ENCODE data around the gene PDCD5. TPM values are rescaled to one million over a fixed set of nuclear protein-coding genes. Genes with fewer than 3 reads are reported as not detected.

The PDCD5 gene
- polyA plus RNA-seq, 2 donors = 95.3 to 197 TPM

GRCh38 chr19:32624410-32624809, 43.4 kb downstream of the PDCD5 start:
- H3K36me3 ChIP-seq (ENCODE audit: control insufficient read depth in 2 of 2, insufficient read depth in 2 of 2, low read length in 1 of 2) = peaks cover 19 to 40% of the 10 kb centered on the region in 2 donors
- H3K9me3 ChIP-seq (ENCODE audit: control insufficient read depth in 2 of 2, insufficient read depth in 1 of 2, low read depth in 1 of 2, low read length in 1 of 2) = no peaks in the 10 kb centered on the region
- no peaks in the 10 kb centered on the region for H3K27me3 ChIP-seq (ENCODE audit: control insufficient read depth in 1 of 2, insufficient read depth in 2 of 2, low read length in 2 of 2)
- no peak overlapping the region for H3K27ac ChIP-seq (ENCODE audit: low read depth in 2 of 2, low read length in 1 of 2)
- no peak overlapping the region for H3K4me3 ChIP-seq (ENCODE audit: low read depth in 1 of 2, low read length in 2 of 2)
- WGBS, 2 donors = 89 to 94% methylated on average over 6 of the region's 6 CpGs
- no peaks in the 10 kb centered on the region for H3K4me1 ChIP-seq (ENCODE audit: control insufficient read depth in 2 of 2, insufficient read depth in 2 of 2, low read length in 1 of 2)

- H3K27ac ChIP-seq (ENCODE audit: low read depth in 2 of 2, low read length in 1 of 2) = no peak overlapping the region
- no peak overlapping the region for H3K4me3 ChIP-seq (ENCODE audit: low read depth in 1 of 2, low read length in 2 of 2)
- 92 to 97% methylated on average over 4 of the region's 4 CpGs for WGBS, 2 donors
- H3K36me3 ChIP-seq (ENCODE audit: control insufficient read depth in 2 of 2, insufficient read depth in 2 of 2, low read length in 1 of 2) = peaks cover 15 to 44% of the 10 kb centered on the region in 2 donors
- no peaks in the 10 kb centered on the region for H3K27me3 ChIP-seq (ENCODE audit: control insufficient read depth in 1 of 2, insufficient read depth in 2 of 2, low read length in 2 of 2)
- no peaks in the 10 kb centered on the region for H3K9me3 ChIP-seq (ENCODE audit: control insufficient read depth in 2 of 2, insufficient read depth in 1 of 2, low read depth in 1 of 2, low read length in 1 of 2)
- H3K4me1 ChIP-seq (ENCODE audit: control insufficient read depth in 2 of 2, insufficient read depth in 2 of 2, low read length in 1 of 2) = no peaks in the 10 kb centered on the region
These were observed 46.0 kb downstream of the PDCD5 start for GRCh38 chr19:32626969-32627368.

GRCh38 chr19:32627714-32628270, 46.8 kb downstream of the PDCD5 start:
- Histone ChIP-seq H3K4me3 (ENCODE audit: low read depth in 1 of 2, low read length in 2 of 2) (no peak overlapping the region), H3K36me3 (ENCODE audit: control insufficient read depth in 2 of 2, insufficient read depth in 2 of 2, low read length in 1 of 2) (peaks cover 15 to 38% of the 10 kb centered on the region in 2 donors), H3K4me1 (ENCODE audit: control insufficient read depth in 2 of 2, insufficient read depth in 2 of 2, low read length in 1 of 2) (no peaks in the 10 kb centered on the region), H3K9me3 (ENCODE audit: control insufficient read depth in 2 of 2, insufficient read depth in 1 of 2, low read depth in 1 of 2, low read length in 1 of 2) (no peaks in the 10 kb centered on the region), H3K27ac (ENCODE audit: low read depth in 2 of 2, low read length in 1 of 2) (no peak overlapping the region), H3K27me3 (ENCODE audit: control insufficient read depth in 1 of 2, insufficient read depth in 2 of 2, low read length in 2 of 2) (no peaks in the 10 kb centered on the region)
- WGBS, 2 donors = 89 to 90% methylated on average over 15 of the region's 15 CpGs

DNA sequence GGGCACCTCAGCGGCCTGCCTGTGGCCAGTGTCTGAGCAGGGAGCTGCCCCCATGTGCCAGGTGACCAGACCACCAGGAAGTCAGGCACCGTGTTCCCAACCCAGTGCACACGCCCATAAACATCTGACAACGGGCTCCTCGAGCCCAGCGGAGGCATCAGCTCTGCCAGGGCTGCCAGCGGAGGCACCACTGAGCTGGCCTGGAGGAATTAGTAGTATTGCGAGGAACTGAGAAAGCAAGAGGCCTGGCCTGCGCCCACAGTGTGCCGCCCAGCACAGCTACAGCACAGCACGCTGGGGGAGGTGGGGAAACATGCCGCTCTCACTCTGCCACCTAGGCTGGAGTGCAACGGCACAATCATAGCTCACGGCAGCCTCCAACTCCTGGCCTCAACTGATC, 49.3 kb downstream of the PDCD5 start:
- H3K4me1 ChIP-seq (ENCODE audit: control insufficient read depth in 2 of 2, insufficient read depth in 2 of 2, low read length in 1 of 2) = no peaks in the 10 kb centered on the region
- H3K27me3 ChIP-seq (ENCODE audit: control insufficient read depth in 1 of 2, insufficient read depth in 2 of 2, low read length in 2 of 2) = no peaks in the 10 kb centered on the region
- peaks cover 15 to 36% of the 10 kb centered on the region in 2 donors for H3K36me3 ChIP-seq (ENCODE audit: control insufficient read depth in 2 of 2, insufficient read depth in 2 of 2, low read length in 1 of 2)
- H3K4me3 ChIP-seq (ENCODE audit: low read depth in 1 of 2, low read length in 2 of 2) = no peak overlapping the region
- no peak overlapping the region for H3K27ac ChIP-seq (ENCODE audit: low read depth in 2 of 2, low read length in 1 of 2)
- WGBS, 2 donors = 80 to 88% methylated on average over 14 of the region's 14 CpGs
- no peaks in the 10 kb centered on the region for H3K9me3 ChIP-seq (ENCODE audit: control insufficient read depth in 2 of 2, insufficient read depth in 1 of 2, low read depth in 1 of 2, low read length in 1 of 2)

DNA sequence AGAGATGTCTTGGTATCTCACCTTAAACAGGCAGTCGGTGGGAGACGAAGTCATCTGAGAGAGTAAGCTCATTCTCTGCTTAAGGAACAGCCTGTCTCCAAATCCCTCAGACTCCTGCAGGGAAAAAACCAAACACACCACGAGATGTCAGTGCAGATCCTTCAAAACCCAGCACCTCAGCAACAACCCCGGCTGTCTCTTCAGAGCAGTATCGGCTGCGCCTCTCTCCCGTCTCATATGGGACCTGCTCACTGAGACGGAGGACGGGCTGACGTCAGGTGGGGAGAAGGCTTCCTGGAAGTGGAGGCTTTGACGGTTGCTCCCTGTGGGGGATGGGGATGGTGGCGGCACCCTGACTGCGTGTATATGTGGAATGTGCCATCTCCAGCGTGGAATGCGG, 50.4 kb downstream of the PDCD5 start:
- H3K36me3 ChIP-seq (ENCODE audit: control insufficient read depth in 2 of 2, insufficient read depth in 2 of 2, low read length in 1 of 2) = peaks cover 19 to 39% of the 10 kb centered on the region in 2 donors
- H3K4me1 ChIP-seq (ENCODE audit: control insufficient read depth in 2 of 2, insufficient read depth in 2 of 2, low read length in 1 of 2) = no peaks in the 10 kb centered on the region
- no peak overlapping the region for H3K4me3 ChIP-seq (ENCODE audit: low read depth in 1 of 2, low read length in 2 of 2)
- H3K27ac ChIP-seq (ENCODE audit: low read depth in 2 of 2, low read length in 1 of 2) = no peak overlapping the region
- WGBS, 2 donors = 94 to 96% methylated on average over 15 of the region's 15 CpGs
- H3K9me3 ChIP-seq (ENCODE audit: control insufficient read depth in 2 of 2, insufficient read depth in 1 of 2, low read depth in 1 of 2, low read length in 1 of 2) = no peaks in the 10 kb centered on the region
- no peaks in the 10 kb centered on the region for H3K27me3 ChIP-seq (ENCODE audit: control insufficient read depth in 1 of 2, insufficient read depth in 2 of 2, low read length in 2 of 2)

Other genes with a start within 250 kb of the PDCD5 start
- gene ZNF507, start 235.6 kb upstream of the PDCD5 start, polyA plus RNA-seq = 1 to 10 TPM; 2.9 to 3.1 TPM
- gene DPY19L3, start 175.4 kb upstream of the PDCD5 start, polyA plus RNA-seq = 1 to 10 TPM; 2.9 to 3.1 TPM
- gene ANKRD27, start 94.0 kb downstream of the PDCD5 start, polyA plus RNA-seq = 10 to 100 TPM in 1 of 2 donors, 1 to 10 TPM in 1; 8.5 to 10.9 TPM
- under 1 TPM; 0.12 to 0.37 TPM for gene RGS9BP, start 94.7 kb downstream of the PDCD5 start, polyA plus RNA-seq
- 1 to 10 TPM; 8.5 to 8.6 TPM for gene NUDT19, start 110.6 kb downstream of the PDCD5 start, polyA plus RNA-seq
- gene TDRD12, start 138.6 kb downstream of the PDCD5 start, polyA plus RNA-seq = under 1 TPM; 0.04 to 0.06 TPM

All from esophagus (tissue), 2 donors.